Smooth muscle cell (in vitro differentiated cells): Measurements from ENCODE around the gene SKIC2. TPM values are rescaled to one million over a fixed set of nuclear protein-coding genes. Genes with fewer than 3 reads are reported as not detected.

Experiments
- DNase-seq: peaks from one replicate; lab custom pipeline; 2025; ENCODE audit not compliant: unreplicated experiment; lab: John Stamatoyannopoulos, UW
- H2AFZ ChIP-seq: fragments of 200-600 bp; sonication (generic); 2 replicates; pipeline ENCODE4 v1.6.0; 2016; ENCODE audit warnings: antibody characterized with exemption, low read depth, mild to moderate bottlenecking
- H3F3A ChIP-seq: fragments of 200-600 bp; sonication (generic); 2 replicates; pipeline ENCODE4 v1.6.0; 2017; ENCODE audit warnings: antibody characterized with exemption, low read depth
- H3K27ac ChIP-seq: fragments of 200-600 bp; sonication (generic); 2 replicates; pipeline ENCODE4 v1.5.1; 2016; ENCODE audit warnings: low read depth, mild to moderate bottlenecking
- H3K27me3 ChIP-seq: fragments of 200-600 bp; sonication (generic); 2 replicates; pipeline ENCODE4 v1.6.1; 2016; ENCODE audit warnings: low read depth, mild to moderate bottlenecking
- H3K36me3 ChIP-seq: fragments of 200-600 bp; sonication (generic); 2 replicates; pipeline ENCODE4 v1.5.1; 2016; ENCODE audit warnings: low read depth
- H3K4me1 ChIP-seq: fragments of 200-600 bp; sonication (generic); 2 replicates; pipeline ENCODE4 v1.5.1; 2016; ENCODE audit warnings: low read depth
- H3K4me2 ChIP-seq: fragments of 200-600 bp; sonication (generic); 2 replicates; pipeline ENCODE4 v1.6.0; 2016; ENCODE audit warnings: mild to moderate bottlenecking
- H3K4me3 ChIP-seq: fragments of 200-600 bp; sonication (generic); 2 replicates; pipeline ENCODE4 v1.5.1; 2016; ENCODE audit warnings: mild to moderate bottlenecking
- H3K79me2 ChIP-seq: fragments of 200-600 bp; sonication (generic); 2 replicates; pipeline ENCODE4 v1.6.0; 2016; ENCODE audit warnings: low read depth, mild to moderate bottlenecking
- H3K9ac ChIP-seq: fragments of 200-600 bp; sonication (generic); 2 replicates; pipeline ENCODE4 v1.6.0; 2016; ENCODE audit warnings: low read depth
- H3K9me3 ChIP-seq: fragments of 200-600 bp; sonication (generic); replicated peaks from 2 replicates; pipeline ENCODE4 v1.5.1; 2016; ENCODE audit warnings: low read depth
- H4K20me1 ChIP-seq: fragments of 200-600 bp; sonication (generic); 2 replicates; pipeline ENCODE4 v1.6.0; 2016; ENCODE audit warnings: low read depth
- WGBS: methylation state at CpG from one replicate; pipeline ENCODE4 v1.1.7; 2016; ENCODE audit warnings: low lambda C conversion rate; 5-methylcytosine and 5-hydroxymethylcytosine counted together
- polyA plus RNA-seq: library from polyadenylated mRNA; unstranded; fragments of >200 nt; fragmentation: Nextera tagmentation; extraction: Ambion mirVana; gene quantifications from 2 replicates; pipeline ENCODE4 v1.2.1, GENCODE V29; 2016
- total RNA-seq: library from RNA; depleted of rRNA; stranded (reverse); fragments of >200 nt; gene quantifications from 2 replicates; pipeline ENCODE4 v1.2.3, GENCODE V29; 2014
- TF ChIP-seq, protein P1 (sequence below): fragments of 200-600 bp; sonication (generic); IDR thresholded peaks from 2 replicates; pipeline ENCODE4 v1.5.1; 2017; ENCODE audit warnings: borderline replicate concordance, mild to moderate bottlenecking, antibody characterized with exemption; ENCODE audit not compliant: insufficient read depth, poor library complexity, severe bottlenecking

The SKIC2 gene
- total and polyA plus RNA-seq, 2 experiments from 2014 or later = 27.6 to 56.0 TPM

DNA sequence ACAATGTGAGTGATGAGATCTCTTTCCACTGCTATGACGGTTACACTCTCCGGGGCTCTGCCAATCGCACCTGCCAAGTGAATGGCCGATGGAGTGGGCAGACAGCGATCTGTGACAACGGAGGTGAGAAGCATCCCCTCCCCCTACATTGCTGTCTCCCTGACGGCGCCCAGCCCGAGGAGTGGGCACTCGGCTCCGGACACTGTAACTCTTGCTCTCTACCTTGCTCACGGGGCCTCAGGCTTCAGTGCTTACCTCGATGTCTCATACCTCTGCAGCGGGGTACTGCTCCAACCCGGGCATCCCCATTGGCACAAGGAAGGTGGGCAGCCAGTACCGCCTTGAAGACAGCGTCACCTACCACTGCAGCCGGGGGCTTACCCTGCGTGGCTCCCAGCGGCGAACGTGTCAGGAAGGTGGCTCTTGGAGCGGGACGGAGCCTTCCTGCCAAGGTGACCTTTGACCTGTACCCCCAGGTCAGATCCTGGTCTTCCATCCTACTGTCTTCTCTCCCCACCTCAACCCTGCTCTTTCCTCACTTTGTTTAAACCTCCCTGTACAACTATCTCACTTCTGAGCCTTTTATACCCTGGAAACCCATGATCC, 11.8 kb upstream of the SKIC2 start:
- no peaks in the 10 kb centered on the region for H3F3A ChIP-seq
- 86% methylated on average over 24 of the region's 24 CpGs for WGBS
- H3K4me3 ChIP-seq = no peak overlapping the region
- H3K4me2 ChIP-seq = no peak overlapping the region
- H4K20me1 ChIP-seq = no peaks in the 10 kb centered on the region
- H3K36me3 ChIP-seq = no peaks in the 10 kb centered on the region
- H3K4me1 ChIP-seq = no peaks in the 10 kb centered on the region
- no peak overlapping the region for H2AFZ ChIP-seq
- DNase-seq = no peak
- TF ChIP-seq, protein P1, sequence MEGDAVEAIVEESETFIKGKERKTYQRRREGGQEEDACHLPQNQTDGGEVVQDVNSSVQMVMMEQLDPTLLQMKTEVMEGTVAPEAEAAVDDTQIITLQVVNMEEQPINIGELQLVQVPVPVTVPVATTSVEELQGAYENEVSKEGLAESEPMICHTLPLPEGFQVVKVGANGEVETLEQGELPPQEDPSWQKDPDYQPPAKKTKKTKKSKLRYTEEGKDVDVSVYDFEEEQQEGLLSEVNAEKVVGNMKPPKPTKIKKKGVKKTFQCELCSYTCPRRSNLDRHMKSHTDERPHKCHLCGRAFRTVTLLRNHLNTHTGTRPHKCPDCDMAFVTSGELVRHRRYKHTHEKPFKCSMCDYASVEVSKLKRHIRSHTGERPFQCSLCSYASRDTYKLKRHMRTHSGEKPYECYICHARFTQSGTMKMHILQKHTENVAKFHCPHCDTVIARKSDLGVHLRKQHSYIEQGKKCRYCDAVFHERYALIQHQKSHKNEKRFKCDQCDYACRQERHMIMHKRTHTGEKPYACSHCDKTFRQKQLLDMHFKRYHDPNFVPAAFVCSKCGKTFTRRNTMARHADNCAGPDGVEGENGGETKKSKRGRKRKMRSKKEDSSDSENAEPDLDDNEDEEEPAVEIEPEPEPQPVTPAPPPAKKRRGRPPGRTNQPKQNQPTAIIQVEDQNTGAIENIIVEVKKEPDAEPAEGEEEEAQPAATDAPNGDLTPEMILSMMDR = no peak
- no peak overlapping the region for H3K9ac ChIP-seq
- peaks cover 18% of the 10 kb centered on the region for H3K27me3 ChIP-seq
- H3K9me3 ChIP-seq = no peaks in the 10 kb centered on the region
- no peaks in the 10 kb centered on the region for H3K79me2 ChIP-seq
- H3K27ac ChIP-seq = no peak overlapping the region

- no peaks in the 10 kb centered on the region for H3K4me1 ChIP-seq
- TF ChIP-seq, protein P1 = no peak
- WGBS = 90% methylated on average over 4 of the region's 4 CpGs
- peaks cover 18% of the 10 kb centered on the region for H3K27me3 ChIP-seq
- H3K79me2 ChIP-seq = no peaks in the 10 kb centered on the region
- H3K4me2 ChIP-seq = no peak overlapping the region
- no peak overlapping the region for H3K9ac ChIP-seq
- no peak overlapping the region for H2AFZ ChIP-seq
- H3K4me3 ChIP-seq = no peak overlapping the region
- H3K36me3 ChIP-seq = no peaks in the 10 kb centered on the region
- no peaks in the 10 kb centered on the region for H4K20me1 ChIP-seq
- DNase-seq = no peak
- no peaks in the 10 kb centered on the region for H3K9me3 ChIP-seq
- peaks cover 5% of the 10 kb centered on the region for H3F3A ChIP-seq
- no peak overlapping the region for H3K27ac ChIP-seq
Observed at GRCh38 chr6:31947864-31948263, 11.1 kb upstream of the SKIC2 start.

DNA sequence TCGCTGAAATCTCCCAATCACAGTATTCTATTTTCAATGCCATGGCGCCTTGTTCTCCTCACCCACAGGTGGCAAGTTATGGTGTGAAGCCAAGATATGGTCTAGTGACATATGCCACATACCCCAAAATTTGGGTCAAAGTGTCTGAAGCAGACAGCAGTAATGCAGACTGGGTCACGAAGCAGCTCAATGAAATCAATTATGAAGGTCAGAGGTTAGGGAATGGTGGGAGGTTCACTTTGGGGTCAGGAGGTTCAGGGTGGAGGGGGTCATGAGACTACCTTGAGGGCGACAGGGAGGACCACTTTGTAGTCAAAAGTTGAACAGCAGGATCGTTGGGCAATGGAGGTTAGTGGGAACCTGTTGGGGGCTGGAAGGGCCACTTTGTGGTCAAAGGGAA, 10.7 kb upstream of the SKIC2 start:
- no peaks in the 10 kb centered on the region for H3K4me1 ChIP-seq
- 96% methylated on average over 5 of the region's 5 CpGs for WGBS
- no peaks in the 10 kb centered on the region for H3K79me2 ChIP-seq

More for the DNA sequence above, 10.7 kb upstream of the SKIC2 start:
- Histone ChIP-seq H3K27ac (no peak overlapping the region), H3K36me3 (no peaks in the 10 kb centered on the region), H3K9me3 (no peaks in the 10 kb centered on the region), H3K27me3 (peaks cover 18% of the 10 kb centered on the region), H3F3A (peaks cover 6% of the 10 kb centered on the region), H3K4me3 (no peak overlapping the region), H3K9ac (no peak overlapping the region), H2AFZ (no peak overlapping the region), H3K4me2 (no peak overlapping the region), H4K20me1 (no peaks in the 10 kb centered on the region)
- DNase-seq = no peak
- TF ChIP-seq, protein P1 = no peak
